ENCODE results near the gene RIPPLY3. TPM values are rescaled to one million over a fixed set of nuclear protein-coding genes. Genes with fewer than 3 reads are reported as not detected.

The RIPPLY3 gene, protein sequence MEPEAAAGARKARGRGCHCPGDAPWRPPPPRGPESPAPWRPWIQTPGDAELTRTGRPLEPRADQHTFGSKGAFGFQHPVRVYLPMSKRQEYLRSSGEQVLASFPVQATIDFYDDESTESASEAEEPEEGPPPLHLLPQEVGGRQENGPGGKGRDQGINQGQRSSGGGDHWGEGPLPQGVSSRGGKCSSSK
- total RNA-seq (not detected), polyA plus RNA-seq (not detected)
- long read RNA-seq, donor 1, result 0 reads
- long read RNA-seq, donor 2, result 0 reads
- long read RNA-seq, donor 3, result 0 reads

DNA sequence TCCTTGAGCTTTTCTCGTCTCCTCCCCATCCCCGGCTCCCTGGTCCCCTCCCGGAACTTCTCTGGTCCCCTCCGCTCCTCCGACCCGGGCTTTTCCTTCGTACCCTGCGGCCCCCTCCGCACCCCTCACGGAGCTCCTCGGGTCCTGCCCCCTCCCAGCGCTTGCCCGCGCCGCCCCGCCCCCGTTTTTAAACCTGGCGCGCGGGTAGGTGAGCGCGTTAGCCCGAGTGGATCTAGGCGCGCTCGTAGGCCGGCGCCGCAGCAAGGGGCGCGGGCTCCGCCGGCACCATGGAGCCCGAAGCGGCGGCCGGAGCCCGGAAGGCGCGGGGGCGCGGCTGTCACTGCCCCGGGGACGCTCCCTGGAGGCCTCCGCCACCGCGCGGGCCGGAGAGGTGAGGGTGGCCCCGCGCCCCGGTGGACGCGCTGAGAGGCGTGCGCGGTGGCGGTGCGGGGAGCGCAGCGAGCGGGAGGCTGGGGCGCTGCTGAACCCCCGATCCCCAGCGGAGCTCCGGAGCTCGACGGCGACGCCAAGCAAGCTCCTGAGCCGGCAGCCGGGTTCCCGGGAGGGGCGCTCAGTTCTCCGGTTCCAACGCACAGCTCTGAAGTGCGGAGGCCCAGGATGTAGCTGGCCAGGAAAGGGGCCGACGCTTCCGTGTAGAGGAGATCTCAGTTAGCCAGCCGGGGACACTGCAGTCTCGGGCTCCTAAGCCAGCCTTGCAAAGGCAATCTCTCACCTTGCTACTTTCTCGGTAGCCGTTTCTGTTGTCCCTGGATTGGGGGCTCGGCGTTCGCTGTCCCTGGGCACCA, at the start of gene RIPPLY3:
Gene RIPPLY3, plus strand, starts transcription at position 217 of the 806 bp plus-strand sequence. Its CDS starts 71 bp downstream, at position 288.
- H3K27ac ChIP-seq, result no peak within 1 kb of the TSS
- ATAC-seq (peak in 1 of 4 donors; percentile 22), DNase-seq (no peak)
- no peaks in the 10 kb centered on the region for H3K36me3 ChIP-seq
- 1 to 5% (median 3%) methylated on average over 35 to 87 of the region's 87 CpGs for WGBS, 4 donors
- H3K9me3 ChIP-seq, result no peaks in the 10 kb centered on the region
- TF ChIP-seq POLR2A (IDR thresholded peaks at IDR 0.05), result no peak
- TF ChIP-seq, protein P1, sequence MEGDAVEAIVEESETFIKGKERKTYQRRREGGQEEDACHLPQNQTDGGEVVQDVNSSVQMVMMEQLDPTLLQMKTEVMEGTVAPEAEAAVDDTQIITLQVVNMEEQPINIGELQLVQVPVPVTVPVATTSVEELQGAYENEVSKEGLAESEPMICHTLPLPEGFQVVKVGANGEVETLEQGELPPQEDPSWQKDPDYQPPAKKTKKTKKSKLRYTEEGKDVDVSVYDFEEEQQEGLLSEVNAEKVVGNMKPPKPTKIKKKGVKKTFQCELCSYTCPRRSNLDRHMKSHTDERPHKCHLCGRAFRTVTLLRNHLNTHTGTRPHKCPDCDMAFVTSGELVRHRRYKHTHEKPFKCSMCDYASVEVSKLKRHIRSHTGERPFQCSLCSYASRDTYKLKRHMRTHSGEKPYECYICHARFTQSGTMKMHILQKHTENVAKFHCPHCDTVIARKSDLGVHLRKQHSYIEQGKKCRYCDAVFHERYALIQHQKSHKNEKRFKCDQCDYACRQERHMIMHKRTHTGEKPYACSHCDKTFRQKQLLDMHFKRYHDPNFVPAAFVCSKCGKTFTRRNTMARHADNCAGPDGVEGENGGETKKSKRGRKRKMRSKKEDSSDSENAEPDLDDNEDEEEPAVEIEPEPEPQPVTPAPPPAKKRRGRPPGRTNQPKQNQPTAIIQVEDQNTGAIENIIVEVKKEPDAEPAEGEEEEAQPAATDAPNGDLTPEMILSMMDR (IDR thresholded peaks at IDR 0.05), result no peak
- H3K4me1 ChIP-seq, result peaks cover 0 to 19% (median 10%) of the 10 kb centered on the region in 12 donors
- H3K27me3 ChIP-seq, result peaks cover 14 to 62% (median 44%) of the 10 kb centered on the region in 9 donors
- peak within 1 kb of the TSS; percentile 17 to 55 (median 49) for H3K4me3 ChIP-seq
- intact Hi-C loops (cut with DNase I), result loop anchor here in 1 of 10 donors (5.0 kb wide), 1 partner anchor 69 kb away; no protein-coding TSS in a partner anchor

DNA sequence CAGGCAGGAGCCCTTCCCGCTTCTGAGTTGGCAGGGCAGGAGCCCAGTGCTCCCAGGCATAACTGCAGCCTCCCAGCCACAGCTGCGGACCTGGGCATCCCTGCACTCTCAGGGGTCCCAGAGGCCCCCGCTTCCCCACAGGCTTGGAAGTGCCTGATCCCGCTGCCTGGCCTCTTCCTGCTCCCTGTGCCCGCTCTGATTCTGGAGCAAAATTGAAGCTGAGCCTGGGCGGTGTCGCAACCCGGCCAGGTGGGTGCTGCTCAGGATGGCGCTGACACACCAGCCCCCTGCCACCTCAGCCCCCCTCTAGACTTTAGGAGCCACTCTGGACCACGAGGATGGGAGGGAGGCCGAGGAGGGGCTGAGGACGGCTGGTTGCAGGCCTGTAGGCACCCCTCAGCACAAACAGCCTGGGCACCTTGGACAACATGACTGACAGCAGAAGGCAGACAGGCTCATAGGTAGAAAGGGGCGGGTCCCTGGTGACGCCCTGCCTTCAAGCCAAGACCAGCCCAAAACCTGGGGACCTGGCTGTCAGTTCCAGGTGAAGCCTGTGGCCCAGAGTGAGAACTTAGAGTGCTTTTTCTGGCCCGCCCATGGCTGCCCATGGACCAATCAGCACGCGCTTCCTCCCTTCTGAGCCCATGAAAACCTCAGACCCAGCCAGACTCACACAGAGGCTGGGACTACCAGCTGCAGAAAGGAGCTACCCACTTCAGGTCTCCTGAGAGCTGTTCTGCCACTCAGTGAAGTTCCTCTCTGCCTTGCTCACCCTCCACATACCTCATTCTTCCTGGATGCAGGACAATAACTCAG, 47.3 kb upstream of the RIPPLY3 start:
- DNase-seq (no peak), ATAC-seq (no peak)
- Histone ChIP-seq H3K4me3 (no peak overlapping the region), H3K9me3 (no peaks in the 10 kb centered on the region), H3K27ac (no peak overlapping the region), H3K4me1 (no peaks in the 10 kb centered on the region), H3K27me3 (no peaks in the 10 kb centered on the region), H3K36me3 (peaks cover 0 to 24% (median 8%) of the 10 kb centered on the region in 9 donors)
- intact Hi-C loops (cut with DNase I), result no loop called here
- TF ChIP-seq, protein P1 (IDR thresholded peaks at IDR 0.05), result no peak
- no peak for TF ChIP-seq POLR2A (IDR thresholded peaks at IDR 0.05)
- 95 to 97% (median 96%) methylated on average over 13 to 17 of the region's 17 CpGs for WGBS, 4 donors

DNA sequence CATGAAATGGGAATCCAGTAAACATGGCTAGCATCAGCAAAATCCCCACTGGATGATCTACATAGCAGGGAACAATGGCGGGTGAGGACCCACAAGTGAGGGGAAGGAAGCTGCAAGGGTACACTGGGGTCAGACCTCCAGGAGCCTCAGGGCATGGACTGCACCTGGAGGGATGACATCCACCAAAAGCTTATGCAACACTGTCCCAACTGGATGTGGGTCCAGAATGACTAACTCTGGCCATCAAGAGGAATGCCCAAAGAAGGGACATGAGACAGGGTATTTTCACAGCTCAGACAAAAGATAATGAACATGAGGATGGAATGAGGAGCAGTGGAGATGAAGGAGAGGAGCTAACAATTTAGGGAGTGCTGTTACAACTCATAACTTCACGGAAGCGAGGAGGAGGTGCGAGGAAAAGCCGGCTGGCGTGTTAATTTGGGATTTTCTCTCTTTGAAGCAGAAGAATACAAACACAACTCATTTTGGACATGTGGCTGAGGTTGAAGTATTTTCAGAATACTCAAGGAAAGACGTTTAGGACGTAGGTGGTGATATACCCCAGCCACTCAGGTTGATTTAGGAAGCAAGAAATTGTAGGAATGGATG, 45.7 kb upstream of the RIPPLY3 start:
- Histone ChIP-seq H3K27ac (no peak overlapping the region), H3K36me3 (peaks cover 0 to 21% (median 8%) of the 10 kb centered on the region in 9 donors), H3K27me3 (no peaks in the 10 kb centered on the region), H3K9me3 (no peaks in the 10 kb centered on the region), H3K4me1 (peaks cover 0 to 9% (median 2%) of the 10 kb centered on the region in 12 donors), H3K4me3 (no peak overlapping the region)
- TF ChIP-seq, protein P1 (IDR thresholded peaks at IDR 0.05), result no peak
- TF ChIP-seq POLR2A (IDR thresholded peaks at IDR 0.05), result no peak
- WGBS, 4 donors, result 95 to 96% (median 95%) methylated on average over 8 of the region's 8 CpGs
- ATAC-seq (no peak), DNase-seq (no peak)
- intact Hi-C loops (cut with DNase I), result no loop called here
